HepG2 (cell line): Measurements from ENCODE around the gene CSNK2A2.

Source experiments
- CTCF ChIP-seq: sonication (generic); formaldehyde crosslinking; IDR thresholded peaks from 2 replicates; pipeline ENCODE4 v1.5.0; 2020; ENCODE audit warnings: mild to moderate bottlenecking, missing genetic modification reagents, moderate library complexity
- GABPB1 ChIP-seq: IDR thresholded peaks from 2 replicates; pipeline ENCODE4 v1.6.1; 2016; ENCODE audit warnings: mild to moderate bottlenecking, missing genetic modification reagents, moderate library complexity, missing compliant biosample characterization
- HNRNPH1 ChIP-seq: fragments of 200-400 bp; formaldehyde crosslinking; optimal IDR thresholded peaks from 2 replicates; pipeline ENCODE3; 2017; ENCODE audit warnings: mild to moderate bottlenecking, low read depth, low read length
- IKZF4 ChIP-seq: sonication (generic); formaldehyde crosslinking; IDR thresholded peaks from 2 replicates; pipeline ENCODE4 v1.5.1; 2020; ENCODE audit warnings: borderline replicate concordance, mild to moderate bottlenecking, low read depth, missing genetic modification reagents; ENCODE audit errors: not compliant biosample characterization
- JUND ChIP-seq: sonication (generic); formaldehyde crosslinking; IDR thresholded peaks from 2 replicates; pipeline ENCODE4 v1.8.0; 2022; ENCODE audit warnings: mild to moderate bottlenecking, missing genetic modification reagents
- KDM2A ChIP-seq: sonication (generic); formaldehyde crosslinking; IDR thresholded peaks from 2 replicates; pipeline ENCODE4 v1.4.0; 2020; ENCODE audit warnings: low read depth, missing genetic modification reagents, borderline replicate concordance
- NCOA2 ChIP-seq: sonication (generic); formaldehyde crosslinking; IDR thresholded peaks from 2 replicates; pipeline ENCODE4 v1.8.0; 2022; ENCODE audit warnings: inconsistent platforms
- PAF1 ChIP-seq: IDR thresholded peaks from 2 replicates; pipeline ENCODE4 v1.6.1; 2016; ENCODE audit warnings: missing genetic modification reagents, missing compliant biosample characterization
- PCBP2 ChIP-seq: fragments of 200-400 bp; formaldehyde crosslinking; optimal IDR thresholded peaks from 2 replicates; pipeline ENCODE3; 2018; ENCODE audit warnings: low read length, low read depth; ENCODE audit not compliant: poor library complexity, severe bottlenecking
- TAF1 ChIP-seq: sonication (generic); formaldehyde crosslinking; IDR thresholded peaks from 2 replicates; pipeline ENCODE4 v1.4.0; 2020; ENCODE audit warnings: missing genetic modification reagents
- ZNF501 ChIP-seq: sonication (generic); formaldehyde crosslinking; IDR thresholded peaks from 2 replicates; pipeline ENCODE4 v1.5.1; 2020; ENCODE audit warnings: mild to moderate bottlenecking, moderate library complexity, missing genetic modification reagents
- ZNF609 ChIP-seq: sonication (generic); formaldehyde crosslinking; IDR thresholded peaks from 2 replicates; pipeline ENCODE4 v1.4.0; 2020; ENCODE audit warnings: mild to moderate bottlenecking, missing genetic modification reagents, borderline replicate concordance
- ZNF749 ChIP-seq: sonication (generic); formaldehyde crosslinking; IDR thresholded peaks from 2 replicates; pipeline ENCODE4 v1.8.0; 2022; ENCODE audit warnings: mild to moderate bottlenecking, missing genetic modification reagents, moderate library complexity, borderline replicate concordance

GRCh38 chr16:58225965-58226602 is 28.2 kb upstream of the CSNK2A2 start:
- TF ChIP-seq ZNF501 (CRISPR knock-in tag): no peak
- no peak for TF ChIP-seq PCBP2
- no peak for TF ChIP-seq ZNF749
- TF ChIP-seq HNRNPH1: no peak
- TF ChIP-seq CTCF (CRISPR knock-in tag): no peak
- no peak for TF ChIP-seq JUND
- no peak for TF ChIP-seq IKZF4 (CRISPR knock-in tag)
- TF ChIP-seq ZNF609 (CRISPR knock-in tag): no peak
- no peak for TF ChIP-seq GABPB1
- TF ChIP-seq TAF1 (CRISPR knock-in tag): no peak
- TF ChIP-seq PAF1: no peak
- no peak for TF ChIP-seq NCOA2
- no peak for TF ChIP-seq KDM2A (CRISPR knock-in tag)
